Activated CD8-positive, alpha-beta T cell treated with anti-CD3 and anti-CD28 coated beads for 36 hours (primary cell): ENCODE data around the gene PCGF3. TPM values are rescaled to one million over a fixed set of nuclear protein-coding genes. Genes with fewer than 3 reads are reported as not detected.

Source experiments
- ATAC-seq: fragments of 200-7000 bp; cut with Tn5 transposase; one replicate; pipeline ENCODE4 v1.10.0; 2021; ENCODE audit warnings: mild to moderate bottlenecking, moderate library complexity
- CTCF ChIA-PET: fragments of 350-600 bp; sonication (Branson Sonifier 250); formaldehyde crosslinking; loops from one replicate; lab custom pipeline; 2021; ENCODE audit warnings: antibody characterized with exemption; lab: Charles Lee
- POLR2A ChIA-PET: fragments of 350-600 bp; sonication (Branson Sonifier 250); formaldehyde crosslinking; loops from one replicate; lab custom pipeline; 2021; ENCODE audit warnings: antibody characterized with exemption; lab: Charles Lee
- DNase-seq: peaks from one replicate; pipeline ENCODE4 v3.0.0-alpha.2; 2020
- H3K27ac Mint-ChIP-seq: one replicate; pipeline ENCODE4 v1.8.0; 2021; ENCODE audit warnings: mild to moderate bottlenecking, mixed read lengths
- H3K27me3 Mint-ChIP-seq: one replicate; pipeline ENCODE4 v1.8.0; 2021; ENCODE audit warnings: mixed read lengths
- H3K36me3 Mint-ChIP-seq: one replicate; pipeline ENCODE4 v1.8.0; 2021; ENCODE audit warnings: low read depth, mixed read lengths
- H3K4me1 Mint-ChIP-seq: one replicate; pipeline ENCODE4 v1.8.0; 2021; ENCODE audit warnings: low read depth, mixed read lengths
- H3K4me3 Mint-ChIP-seq: one replicate; pipeline ENCODE4 v1.8.0; 2021; ENCODE audit warnings: mild to moderate bottlenecking, moderate library complexity, mixed read lengths
- H3K9me3 Mint-ChIP-seq: one replicate; pipeline ENCODE4 v1.8.0; 2021; ENCODE audit warnings: mixed read lengths
- CTCF ChIP-seq: fragments of 200-600 bp; IDR thresholded peaks from one replicate; pipeline ENCODE4 v1.8.0; 2022; ENCODE audit warnings: antibody characterized with exemption, mild to moderate bottlenecking
- intact Hi-C: fragments of 100-400 bp; cut with micrococcal nuclease; formaldehyde crosslinking; loops from one replicate; pipeline ENCODE4 v1.10.0; 2022
- total RNA-seq, 2 experiments: library from RNA; stranded (reverse); gene quantifications; one replicate each; pipeline ENCODE4 v1.2.3, GENCODE V29; 2021

PCGF3 gene
- total RNA-seq, 2 experiments from 2014 or later = 23.9 to 25.6 TPM

- ChIA-PET POLR2A (no interaction called here), CTCF (interaction anchor here (3.8 kb wide), 1 partner anchor 22 kb away, joined by 17 read pairs; no protein-coding TSS in a partner anchor)
- ATAC-seq (no peak), DNase-seq (no peak)
- Mint-ChIP-seq H3K4me1 (peaks cover 18% of the 10 kb centered on the region), H3K27ac (no peak overlapping the region), H3K36me3 (peaks cover 58% of the 10 kb centered on the region), H3K4me3 (no peak overlapping the region), H3K9me3 (no peaks in the 10 kb centered on the region), H3K27me3 (no peaks in the 10 kb centered on the region)
- intact Hi-C loops = no loop called here
- TF ChIP-seq CTCF = no peak
Observed at GRCh38 chr4:763922-764321, 58.3 kb downstream of the PCGF3 start.

- TF ChIP-seq CTCF = no peak
- Mint-ChIP-seq H3K36me3 (peaks cover 62% of the 10 kb centered on the region), H3K4me1 (peaks cover 18% of the 10 kb centered on the region), H3K27me3 (no peaks in the 10 kb centered on the region), H3K4me3 (no peak overlapping the region), H3K27ac (no peak overlapping the region), H3K9me3 (no peaks in the 10 kb centered on the region)
- ATAC-seq (no peak), DNase-seq (no peak)
- ChIA-PET CTCF (interaction anchor here (3.8 kb wide), 1 partner anchor 22 kb away, joined by 17 read pairs; no protein-coding TSS in a partner anchor), POLR2A (interaction anchor here (1.0 to 3.0 kb wide), 2 partner anchors 11 to 115 kb away, joined by 3 to 14 read pairs; no protein-coding TSS in a partner anchor)
- intact Hi-C loops = no loop called here
Observed at GRCh38 chr4:764405-765169, 59.0 kb downstream of the PCGF3 start.

DNA sequence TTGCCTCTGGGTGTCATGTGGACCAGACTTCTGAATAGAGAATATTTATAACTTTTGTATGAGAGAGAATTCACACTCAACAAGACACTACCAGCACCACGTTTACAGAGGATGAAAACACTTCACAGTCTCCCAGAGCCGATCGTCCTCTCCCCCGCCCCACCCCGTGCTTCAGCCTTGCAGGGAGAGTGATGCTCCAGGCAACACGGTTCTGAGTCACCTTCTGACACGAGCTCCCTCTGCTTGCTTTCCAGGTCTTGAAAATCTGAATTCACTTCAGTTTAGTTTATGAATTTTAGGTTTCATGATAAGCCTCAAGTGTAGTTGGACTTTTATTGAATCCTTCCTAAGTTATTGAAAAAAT, 60.5 kb downstream of the PCGF3 start:
- CTCF ChIA-PET = interaction anchor here (1.2 to 3.8 kb wide), 2 partner anchors 24 to 163 kb away, joined by 3 to 17 read pairs; no protein-coding TSS in a partner anchor

DNA sequence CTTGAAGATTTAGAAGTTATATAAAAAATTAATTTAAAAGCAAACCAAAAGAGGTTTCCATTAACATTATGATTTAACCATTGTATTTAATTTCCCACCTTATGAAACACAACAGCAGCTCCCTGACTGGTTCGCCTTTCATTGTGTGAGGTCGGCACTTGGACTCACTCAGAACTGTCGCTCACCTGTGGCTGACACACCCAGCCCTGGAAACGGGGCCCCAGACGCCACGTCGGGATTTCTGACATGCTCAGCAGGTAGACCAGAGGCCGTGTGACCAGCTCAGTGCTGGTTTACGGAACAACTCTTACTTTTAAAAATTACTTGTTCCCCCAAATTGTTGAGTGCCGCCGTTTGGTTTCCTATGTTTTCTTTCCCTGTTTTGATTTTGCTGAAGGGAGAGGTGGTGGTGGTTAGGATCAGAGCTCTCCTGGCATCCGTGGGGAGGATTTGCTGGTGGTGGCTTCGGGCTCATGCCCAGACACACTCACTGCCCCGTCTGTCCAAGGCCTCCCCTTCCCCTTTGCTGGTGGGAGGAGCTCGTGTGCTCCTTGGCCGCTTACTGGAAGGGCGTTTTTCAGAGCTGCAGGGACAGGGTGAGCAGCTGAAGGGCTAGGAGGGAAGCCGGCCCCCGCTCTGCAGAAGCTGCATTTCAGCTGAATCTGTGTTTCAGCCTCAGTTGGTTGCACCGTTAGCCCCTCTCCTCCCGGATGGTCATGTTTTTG, 61.1 kb downstream of the PCGF3 start:
- CTCF ChIA-PET = interaction anchor here (0.7 to 3.8 kb wide), 3 partner anchors 24 to 546 kb away, joined by 3 to 17 read pairs (median 4); no protein-coding TSS in a partner anchor
- H3K9me3 Mint-ChIP-seq = no peaks in the 10 kb centered on the region
- POLR2A ChIA-PET = interaction anchor here (3.0 to 6.4 kb wide), 2 partner anchors 9 to 13 kb away, joined by 14 to 31 read pairs; no protein-coding TSS in a partner anchor
- TF ChIP-seq CTCF = no peak
- peaks cover 18% of the 10 kb centered on the region for H3K4me1 Mint-ChIP-seq
- no peaks in the 10 kb centered on the region for H3K27me3 Mint-ChIP-seq
- peak overlapping the region; percentile 46 for H3K27ac Mint-ChIP-seq
- no peak for DNase-seq
- intact Hi-C loops = no loop called here
- peaks cover 61% of the 10 kb centered on the region for H3K36me3 Mint-ChIP-seq
- ATAC-seq = no peak
- H3K4me3 Mint-ChIP-seq = no peak overlapping the region

More for the DNA sequence above, 60.5 kb downstream of the PCGF3 start:
- Mint-ChIP-seq H3K36me3 (peaks cover 63% of the 10 kb centered on the region), H3K27me3 (no peaks in the 10 kb centered on the region), H3K27ac (peak overlapping the region; percentile 59), H3K4me1 (peaks cover 17% of the 10 kb centered on the region), H3K4me3 (no peak overlapping the region), H3K9me3 (no peaks in the 10 kb centered on the region)
- ATAC-seq (peak; percentile 13), DNase-seq (no peak)
- TF ChIP-seq CTCF = no peak
- POLR2A ChIA-PET = interaction anchor here (3.0 to 6.4 kb wide), 2 partner anchors 10 to 14 kb away, joined by 14 to 31 read pairs; no protein-coding TSS in a partner anchor
- intact Hi-C loops = no loop called here
